IPS-NIHi7 (cell line): Measurements from ENCODE around the gene NRP1.

Source experiments
- DNase-seq: peaks from one replicate; pipeline ENCODE4 v3.0.0; 2012; ENCODE audit warnings: mixed read lengths; ENCODE audit errors: extremely low spot score

Gene NRP1

DNA sequence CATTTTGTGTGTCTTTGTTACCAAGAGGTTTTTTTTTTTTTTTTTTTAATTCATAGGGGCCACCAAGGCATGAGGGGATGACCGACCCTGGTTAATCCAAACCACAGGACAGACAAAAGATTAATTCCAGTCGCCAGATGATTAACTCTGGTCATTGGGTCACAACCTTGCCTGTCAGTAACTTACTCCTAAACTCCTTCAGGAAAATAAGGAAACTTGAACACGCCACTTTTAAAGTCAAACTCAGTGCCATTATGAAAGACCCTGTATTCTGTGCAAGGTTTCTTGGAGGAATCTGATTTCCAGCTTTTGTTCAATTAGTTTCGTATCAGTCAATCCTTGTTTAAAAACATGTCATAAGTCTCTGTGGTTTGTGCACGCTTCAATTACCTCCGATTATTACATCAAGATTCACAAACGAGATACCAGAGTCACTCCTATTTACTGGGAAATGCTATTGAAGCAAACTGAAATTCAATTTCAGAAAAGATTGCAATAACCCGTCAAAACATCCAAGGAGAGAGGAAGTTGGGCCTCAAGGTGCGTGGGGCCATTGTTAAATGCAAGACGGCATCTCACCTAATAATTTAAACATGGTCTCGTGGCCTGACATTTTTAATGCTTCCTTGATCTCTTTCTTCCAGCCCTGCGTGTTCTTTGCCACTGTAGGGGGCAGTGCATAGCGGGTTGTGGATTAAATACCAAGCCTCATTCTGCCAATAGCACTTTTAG lies 44.0 kb downstream of the NRP1 start:
- DNase-seq: no peak

DNA sequence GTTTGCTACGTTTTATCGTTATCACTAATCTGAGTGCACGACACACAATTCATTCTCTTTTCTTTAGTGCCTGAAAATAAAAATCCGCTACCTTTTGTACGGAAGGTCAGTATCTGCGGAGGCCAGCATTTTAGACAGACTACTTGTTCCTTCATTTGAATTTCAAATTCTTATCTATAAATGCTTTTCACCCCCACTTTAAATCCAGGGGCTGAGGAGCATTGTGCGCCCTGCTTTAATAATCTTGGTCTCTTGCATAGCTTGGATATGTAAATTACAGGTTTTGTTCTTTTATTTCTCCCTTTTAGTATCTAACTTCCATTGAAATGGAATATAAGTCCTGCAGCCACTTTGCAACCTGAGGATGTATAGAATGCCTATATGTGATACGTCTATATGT lies 44.7 kb downstream of the NRP1 start:
- DNase-seq: no peak

DNA sequence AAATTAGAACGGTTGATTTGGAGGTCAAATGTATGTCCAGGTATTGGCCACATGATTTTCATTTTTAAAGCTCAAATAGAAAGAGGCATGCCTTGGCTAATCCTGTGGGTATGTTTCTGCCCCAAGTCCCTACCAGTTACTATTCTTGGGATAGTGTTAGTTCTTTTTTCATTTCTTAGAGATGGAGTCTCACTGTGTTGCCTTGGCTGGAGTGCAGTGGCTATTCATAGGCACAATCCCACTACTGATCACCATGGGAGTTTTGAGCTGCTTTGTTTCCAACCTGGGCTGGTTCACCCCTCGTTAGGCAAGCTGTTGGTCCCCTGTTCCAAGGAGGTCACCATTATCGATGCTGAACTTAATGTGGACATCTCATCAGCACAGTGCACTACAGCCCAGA lies 46.3 kb downstream of the NRP1 start:
- DNase-seq: no peak

DNA sequence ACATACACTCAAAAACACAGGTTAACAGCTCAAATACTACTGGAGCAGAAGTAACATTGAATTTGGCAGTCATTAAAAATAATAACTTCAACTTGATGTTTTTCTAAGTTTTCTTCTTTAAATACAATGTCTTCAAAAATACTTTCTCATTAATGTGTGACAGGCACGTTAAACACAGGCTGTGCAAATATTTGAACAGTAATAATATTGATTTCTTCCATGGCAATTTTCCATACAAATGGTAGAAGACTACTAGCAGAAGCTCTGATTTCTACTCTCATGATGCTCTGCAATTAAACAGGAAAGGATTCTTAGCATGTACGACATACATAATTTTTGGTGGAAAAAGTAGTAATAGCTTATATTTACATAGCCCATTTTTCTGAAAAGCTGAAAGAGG lies 47.4 kb downstream of the NRP1 start:
- no peak for DNase-seq

DNA sequence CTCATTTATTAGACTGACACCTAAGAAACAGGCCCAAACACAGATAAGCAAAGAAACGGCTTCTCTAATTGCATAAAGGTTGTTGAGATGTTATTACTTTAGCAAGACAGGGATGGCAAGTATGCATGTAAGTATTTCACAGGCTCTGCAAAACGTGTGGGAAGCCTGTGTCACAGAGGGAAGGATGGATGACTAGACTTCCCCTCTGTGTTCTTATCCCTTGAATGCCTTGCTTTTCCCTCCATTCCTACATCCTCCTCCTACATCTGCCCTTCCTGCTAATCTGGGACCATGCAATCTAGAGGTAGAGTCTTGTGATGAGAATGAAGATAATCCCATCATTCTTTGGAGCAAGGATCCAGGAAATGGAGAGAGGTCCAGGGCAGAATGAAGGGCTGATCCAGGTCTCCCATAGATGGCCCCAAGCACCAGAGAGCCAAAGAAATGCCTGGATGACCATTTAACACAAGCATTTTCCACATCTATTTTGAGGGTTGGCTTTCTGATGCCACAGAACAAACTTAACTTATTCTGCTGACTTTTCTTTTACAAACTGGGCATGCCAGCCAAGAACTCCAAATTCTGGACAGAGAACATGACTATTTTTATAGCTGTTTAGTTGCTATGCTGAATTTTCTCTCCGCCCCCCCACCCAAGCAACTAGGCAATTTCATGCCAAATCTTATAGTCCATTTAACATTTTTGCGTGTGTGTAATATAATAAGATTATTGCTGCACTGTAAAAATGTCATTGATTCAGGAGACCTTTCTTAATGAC lies 48.1 kb downstream of the NRP1 start:
- DNase-seq: no peak

DNA sequence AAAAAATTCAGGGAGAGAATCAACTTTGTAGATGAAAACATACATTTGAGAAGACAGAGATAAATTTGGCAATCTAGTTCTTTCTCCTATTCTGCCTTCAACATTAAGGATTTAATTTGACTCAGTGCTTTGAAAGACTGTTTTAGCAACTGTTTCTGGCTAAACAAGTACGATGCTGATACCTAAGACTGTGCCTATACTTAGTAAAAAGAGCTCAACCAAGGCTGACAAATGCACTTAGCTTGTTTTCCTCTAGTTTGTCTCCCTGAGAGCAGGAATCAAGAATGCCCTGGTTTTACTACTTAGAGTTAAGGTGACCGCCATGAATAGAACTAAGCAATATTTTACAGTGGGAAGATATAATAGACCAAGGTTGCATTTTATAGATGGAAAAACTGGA lies 49.5 kb downstream of the NRP1 start:
- DNase-seq: no peak

DNA sequence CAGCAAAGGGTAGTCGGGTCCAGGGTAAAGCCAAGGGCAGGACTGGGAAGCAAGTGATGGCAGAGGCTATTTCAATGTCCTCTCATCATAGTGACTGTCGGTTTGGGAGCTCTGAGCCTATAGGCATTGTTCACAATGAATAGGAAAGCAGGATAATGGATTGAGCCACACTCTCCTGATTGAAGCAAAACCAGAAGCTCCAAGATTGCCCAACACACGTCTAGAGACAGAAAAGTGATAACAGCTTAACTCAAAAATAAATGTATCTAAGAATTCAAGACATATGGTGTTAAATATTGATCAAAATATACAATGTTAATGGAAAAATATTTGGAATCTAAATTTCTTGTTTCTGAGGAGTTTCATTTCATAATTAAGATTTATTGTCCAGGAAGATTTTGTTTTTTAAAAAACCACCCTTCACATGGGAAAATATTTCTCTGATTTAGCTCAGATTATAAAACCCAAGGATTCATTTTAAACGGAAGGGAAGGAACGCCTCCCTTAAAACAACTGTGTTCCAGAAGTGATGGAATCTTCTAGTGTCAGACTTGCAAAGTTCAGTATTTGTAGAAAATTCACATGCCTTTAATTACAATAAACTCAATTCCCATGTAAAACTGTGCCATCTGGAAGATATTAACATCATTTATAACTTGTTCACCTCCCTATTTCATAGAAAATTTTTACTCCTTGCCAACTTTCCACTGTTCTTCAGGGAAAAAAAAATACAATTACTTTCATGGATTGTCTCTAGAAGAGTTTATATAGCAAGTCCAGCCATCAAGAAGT lies 54.5 kb downstream of the NRP1 start:
- DNase-seq: no peak

DNA sequence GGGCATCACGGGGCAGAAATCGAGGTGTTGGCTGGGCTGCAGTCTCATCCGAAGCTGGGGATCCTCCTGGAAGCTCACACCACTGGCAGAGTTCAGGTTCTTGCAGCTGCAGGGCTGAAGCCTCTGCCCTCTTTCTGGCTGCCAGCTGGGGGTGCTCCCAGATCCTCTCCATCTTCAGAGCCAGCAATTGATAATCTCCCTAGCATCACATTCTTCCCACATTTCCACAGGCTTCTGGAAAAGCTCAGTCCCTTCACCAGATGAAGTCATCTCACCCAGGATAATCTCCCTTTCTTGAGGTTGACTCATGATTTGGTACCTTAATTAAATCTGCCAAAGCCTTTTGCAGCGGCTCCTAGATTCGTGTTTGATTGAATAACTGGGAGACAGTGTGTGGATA lies 55.2 kb downstream of the NRP1 start:
- no peak for DNase-seq

DNA sequence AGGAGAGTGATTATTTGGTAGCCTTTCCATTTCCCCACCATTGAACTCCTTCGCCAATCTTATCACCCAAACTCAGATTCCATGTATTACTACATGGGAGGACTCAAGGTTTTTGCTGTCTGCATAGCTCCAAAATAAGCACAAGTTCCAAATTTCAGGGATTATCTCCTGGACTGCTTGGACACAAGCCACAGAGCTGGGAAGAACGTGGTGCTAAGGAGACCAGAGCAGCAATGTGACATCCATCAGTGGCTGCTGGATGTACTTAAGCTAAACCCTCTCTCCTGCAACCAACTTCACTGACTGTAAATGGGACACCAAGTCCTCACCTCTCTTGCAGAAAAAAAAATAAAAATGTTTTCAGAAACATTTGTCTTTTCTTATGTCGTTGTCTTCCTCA lies 56.3 kb downstream of the NRP1 start:
- DNase-seq: no peak

DNA sequence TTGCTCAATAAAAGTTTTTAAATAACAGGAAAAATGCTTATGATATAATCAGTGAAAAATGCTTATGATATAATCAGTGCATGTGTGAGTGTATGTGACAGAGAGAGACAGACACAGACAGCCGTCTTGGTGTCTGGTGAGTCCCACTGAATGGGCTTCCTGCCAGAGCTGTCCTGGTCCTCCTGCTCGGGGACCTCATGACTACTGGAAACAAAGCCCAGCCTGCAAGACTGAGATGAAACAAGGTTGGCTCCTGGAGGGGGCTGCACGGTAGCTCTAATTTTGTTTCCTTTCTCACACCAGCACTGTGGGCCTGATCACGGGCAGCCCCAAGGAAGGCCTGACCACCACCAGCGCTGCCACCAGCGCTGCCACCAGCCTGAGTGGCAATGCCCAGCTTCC lies 57.3 kb downstream of the NRP1 start:
- DNase-seq: no peak

DNA sequence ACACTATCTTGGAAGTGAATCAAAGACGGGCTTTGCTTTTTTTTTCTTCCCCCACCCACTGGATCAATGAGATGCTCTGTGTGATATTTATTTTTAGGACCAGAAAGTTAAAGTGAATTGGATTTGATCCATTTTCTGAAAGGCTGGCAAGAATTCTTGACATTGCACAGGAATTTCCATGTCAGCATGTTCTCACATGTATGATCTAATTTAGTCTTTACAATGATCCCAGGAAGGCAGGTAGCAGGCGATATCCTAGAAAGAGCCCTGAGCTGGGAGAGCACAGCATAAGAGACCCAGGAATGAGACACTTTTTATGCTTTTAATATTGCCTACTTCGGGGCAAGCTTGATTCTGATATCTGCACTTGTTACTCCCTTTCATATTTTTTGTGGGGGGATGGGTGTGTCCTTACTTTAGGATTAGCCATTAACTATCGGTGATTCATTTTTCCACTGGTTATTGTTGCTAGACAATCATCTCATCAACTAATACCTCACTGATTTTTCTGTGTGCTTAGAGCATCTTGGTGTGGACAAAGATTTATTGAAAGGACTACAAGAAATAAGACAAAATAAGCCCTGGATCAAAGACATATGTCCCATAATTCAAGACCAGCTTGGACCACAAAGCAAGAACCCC lies 58.1 kb downstream of the NRP1 start:
- DNase-seq: no peak

DNA sequence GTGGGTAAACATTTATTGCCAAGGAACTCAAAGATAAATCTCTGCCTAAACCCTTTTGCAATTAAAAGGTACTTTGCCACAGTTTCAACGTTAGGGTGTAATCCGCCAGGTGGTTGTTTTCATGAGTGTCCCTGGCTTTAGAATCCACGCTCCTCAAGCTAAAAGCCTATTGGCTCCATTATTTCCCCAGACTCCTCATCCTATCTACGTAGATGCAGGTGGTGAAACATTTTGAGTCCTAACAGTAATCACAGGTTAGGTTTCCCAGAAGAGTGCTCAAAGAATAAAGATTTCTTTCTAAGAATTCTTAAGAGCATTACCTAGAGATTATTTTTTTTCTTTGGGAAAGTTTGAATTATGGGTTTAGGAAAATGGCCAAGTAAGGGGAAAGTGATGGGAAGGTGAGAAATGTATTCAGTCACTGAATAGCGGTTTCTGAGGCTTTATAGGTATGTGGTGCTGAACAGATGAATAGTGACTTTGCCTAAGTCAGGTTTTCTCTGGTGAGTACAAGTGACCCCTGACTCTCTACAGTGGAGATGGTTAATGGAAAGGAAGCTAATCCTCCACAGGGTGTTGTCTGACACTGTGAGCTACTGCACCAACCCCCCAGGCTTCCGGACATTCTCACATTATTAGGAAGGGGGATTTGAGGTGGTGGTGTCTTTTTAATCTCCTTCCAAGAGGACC lies 60.2 kb downstream of the NRP1 start:
- no peak for DNase-seq

DNA sequence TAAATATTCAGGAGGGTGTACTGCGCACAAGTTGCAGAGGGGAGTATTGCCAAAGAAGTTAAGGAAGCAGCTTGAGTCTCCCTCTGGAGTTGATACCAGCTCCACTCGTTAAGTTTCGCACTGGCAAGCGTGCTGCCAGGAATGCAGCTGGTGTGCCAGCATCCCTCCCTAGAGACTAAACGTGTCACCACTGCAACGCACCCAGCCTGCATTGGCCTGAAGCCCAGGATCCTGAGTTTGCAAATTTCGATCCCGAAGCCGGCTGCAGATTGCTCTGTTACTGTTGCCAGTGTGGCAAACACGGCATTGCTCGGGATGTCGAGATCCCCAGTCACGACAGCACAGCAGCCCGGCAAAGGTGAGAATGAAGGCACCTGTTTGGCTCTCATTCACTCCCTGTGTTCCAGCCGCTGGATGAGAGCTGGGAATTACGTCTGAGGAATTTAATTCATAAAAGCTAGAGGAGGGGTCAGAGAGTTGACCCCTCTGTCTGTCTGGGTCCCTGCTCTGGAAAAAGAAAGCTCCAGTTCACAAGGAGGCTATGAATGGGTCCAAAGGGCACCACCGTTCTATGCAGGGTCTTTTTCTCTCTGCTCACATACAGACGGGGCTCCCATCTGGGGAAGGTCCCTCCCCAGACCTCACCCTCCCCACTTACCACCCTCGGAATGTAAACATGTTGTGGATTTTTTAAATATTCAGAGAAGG lies 61.0 kb downstream of the NRP1 start:
- no peak for DNase-seq

DNA sequence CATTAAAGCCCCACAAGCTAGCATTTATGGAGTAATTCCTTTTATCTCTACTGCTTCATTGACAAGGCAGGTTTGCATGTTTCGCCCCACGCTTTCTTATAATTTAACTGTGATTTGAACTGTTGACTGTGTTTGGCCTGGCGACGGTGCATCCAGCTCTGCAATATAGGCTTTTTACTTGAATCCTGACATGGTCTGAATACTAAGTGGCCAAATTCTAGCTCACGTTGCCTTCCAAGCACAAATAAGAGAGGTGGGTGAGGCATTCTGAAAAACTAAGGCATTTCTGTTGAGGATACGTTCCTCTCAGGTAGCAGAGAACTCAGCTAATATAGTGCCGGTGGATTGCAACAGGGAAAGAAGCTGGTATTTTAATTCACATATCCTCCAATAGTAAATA lies 61.8 kb downstream of the NRP1 start:
- no peak for DNase-seq

DNA sequence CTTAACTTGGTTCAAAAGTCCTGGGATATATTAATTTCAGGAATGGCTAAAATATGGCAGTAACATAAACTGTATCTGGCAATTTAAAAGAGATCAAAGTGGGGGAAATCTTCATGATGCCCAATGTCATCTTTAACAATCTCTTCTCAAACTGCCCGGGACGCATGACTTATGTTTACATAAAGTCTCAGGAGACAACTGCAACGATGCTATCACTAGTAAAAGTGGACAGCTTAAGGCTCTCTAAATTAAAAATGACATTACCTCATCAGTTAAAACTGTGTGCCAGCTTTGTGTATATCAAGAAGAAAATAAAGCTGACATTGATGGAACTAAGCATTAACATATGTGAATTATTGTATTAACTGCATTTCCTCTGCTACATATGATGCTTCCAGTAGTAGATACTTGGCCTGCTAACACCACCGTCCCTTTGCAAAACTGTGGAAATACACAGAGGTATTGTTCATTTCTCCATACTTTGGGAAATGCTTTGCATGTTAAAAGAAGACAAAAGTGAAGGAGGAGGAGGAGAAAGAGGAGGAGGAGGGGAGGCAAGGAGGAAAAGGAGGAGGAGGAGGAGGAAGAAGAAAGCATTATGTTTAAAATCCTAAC lies 62.4 kb downstream of the NRP1 start:
- DNase-seq: no peak

DNA sequence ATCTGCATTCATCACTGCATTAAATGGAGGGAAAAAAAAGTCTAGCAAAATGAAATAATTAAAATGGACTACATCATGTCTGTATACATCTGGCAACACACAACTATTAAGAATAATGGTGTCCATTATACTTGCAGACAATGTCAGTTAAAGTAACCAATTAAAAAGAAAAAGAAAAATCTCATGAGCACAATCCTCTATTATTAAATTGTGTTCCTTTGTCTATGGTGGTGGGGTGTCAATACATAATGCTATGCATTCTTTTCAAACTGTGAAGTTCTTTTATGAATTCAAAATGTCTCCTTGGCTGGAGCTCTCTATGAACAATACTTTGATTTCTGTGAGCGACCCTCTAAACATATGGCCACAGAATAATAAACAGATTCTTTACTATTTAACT lies 63.5 kb downstream of the NRP1 start:
- DNase-seq: no peak

DNA sequence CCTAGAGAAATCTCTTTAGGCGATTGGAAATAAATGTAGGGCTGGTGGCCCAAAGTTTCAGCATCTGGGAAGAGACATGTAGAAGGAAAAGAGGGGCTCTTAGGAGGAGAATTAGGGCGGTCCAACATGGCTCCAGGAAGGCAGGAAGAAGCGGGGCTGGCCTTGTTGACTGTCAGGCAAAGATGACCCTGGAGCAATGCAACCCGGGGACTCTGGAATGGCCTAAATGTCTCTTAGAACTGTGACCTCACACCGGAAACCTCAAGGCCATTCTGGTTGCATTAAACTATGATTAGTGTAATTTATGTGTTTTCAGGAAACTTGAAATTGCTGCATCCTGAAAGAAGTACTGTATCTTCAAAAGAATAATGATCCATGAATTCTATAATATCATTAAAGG lies 66.8 kb downstream of the NRP1 start:
- no peak for DNase-seq

DNA sequence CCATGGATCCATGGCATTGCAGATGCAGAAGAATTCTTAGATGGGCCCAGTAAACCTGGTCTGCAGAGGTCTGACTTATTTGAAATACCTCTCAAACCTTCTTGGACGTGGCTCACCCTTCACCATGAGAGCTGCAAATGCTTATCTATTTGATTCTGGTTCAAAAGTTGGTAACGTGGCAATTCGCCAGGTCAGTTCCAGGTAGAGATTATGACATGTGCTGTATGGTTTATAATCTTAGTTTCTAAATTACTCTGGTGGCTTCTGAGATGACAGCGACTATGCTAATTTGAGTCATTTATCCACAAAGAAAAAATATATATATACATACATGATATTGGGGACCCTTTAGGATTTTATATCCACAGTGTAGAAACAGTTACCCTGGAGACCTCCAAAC lies 68.8 kb downstream of the NRP1 start:
- no peak for DNase-seq

DNA sequence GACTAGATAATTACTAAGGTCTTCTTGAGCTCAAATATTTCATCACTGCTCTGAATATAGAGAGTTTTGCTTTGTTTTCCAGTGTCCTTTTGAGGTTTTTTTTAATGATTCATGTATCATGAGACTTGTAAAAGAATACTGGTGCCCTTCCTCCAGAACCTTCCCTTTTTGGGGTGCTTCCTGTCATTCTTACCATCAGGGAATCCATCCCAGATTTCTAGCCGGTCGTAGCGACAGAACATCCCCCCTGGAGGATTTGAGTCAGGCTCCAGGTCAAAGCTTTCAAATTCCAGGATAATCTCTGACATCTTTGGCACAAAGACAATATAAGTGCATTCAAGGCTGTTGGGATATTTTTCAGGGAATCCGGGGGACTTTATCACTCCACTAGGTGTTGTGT lies 71.0 kb downstream of the NRP1 start:
- DNase-seq: no peak

DNA sequence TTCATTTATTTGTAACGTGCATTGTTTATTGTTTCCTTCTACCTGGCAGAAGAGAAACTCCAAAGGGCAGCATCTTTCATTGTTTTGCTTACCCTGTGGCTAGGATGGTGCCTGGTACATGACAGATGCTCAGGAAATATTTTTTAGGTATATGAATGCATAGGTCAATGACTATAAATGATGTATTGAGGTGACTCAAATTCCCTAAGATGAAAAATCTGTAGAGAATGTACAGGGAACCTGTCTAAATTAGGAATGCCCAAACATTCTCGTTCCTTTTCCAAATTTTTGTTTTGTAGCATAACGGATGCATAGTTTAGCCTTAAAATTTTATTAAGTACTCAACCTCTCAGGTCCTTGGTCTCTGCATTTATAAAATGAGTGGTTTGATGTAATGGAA lies 71.6 kb downstream of the NRP1 start:
- DNase-seq: no peak
